AG04450 (cell line): ENCODE data around the gene CABP4. TPM values are rescaled to one million over a fixed set of nuclear protein-coding genes. Genes with fewer than 3 reads are reported as not detected.
A peak's percentile ranks its signal among the peaks of the same experiment; 100 is the strongest.
"Not testable (repeated sequence)": the region's sequence is repeated elsewhere in the genome, so short reads cannot be mapped to it uniquely, and the experiment has no call there.

Experiments used
- CTCF ChIA-PET: fragments of 300-600, 350-600 bp; formaldehyde crosslinking; extraction: SDS; loops from one replicate; lab custom pipeline; 2022; ENCODE audit warnings: antibody characterized with exemption, inconsistent platforms; lab: Charles Lee
- POLR2A ChIA-PET: fragments of 350-600 bp; formaldehyde crosslinking; extraction: SDS; loops from one replicate; lab custom pipeline; 2021; ENCODE audit warnings: antibody characterized with exemption, inconsistent platforms; lab: Yijun Ruan, JAX
- DNase-seq: peaks from one replicate; pipeline ENCODE4 v3.0.0-alpha.2; 2011; ENCODE audit warnings: low read depth, low spot score
- H3K27ac ChIP-seq: one replicate; pipeline ENCODE4 v1.5.1; 2012; ENCODE audit warnings: low read depth, low read length, control low read depth
- H3K27me3 ChIP-seq: one replicate; pipeline ENCODE4 v1.6.0; 2012; ENCODE audit warnings: low read length; ENCODE audit not compliant: control insufficient read depth, insufficient read depth
- H3K4me3 ChIP-seq: 2 replicates; pipeline ENCODE4 v1.5.1; 2011; ENCODE audit warnings: mild to moderate bottlenecking, low read depth, low read length, control low read depth
- H3K9me3 ChIP-seq: 2 replicates; pipeline ENCODE4 v1.5.1; 2012; ENCODE audit warnings: low read length; ENCODE audit not compliant: control insufficient read depth, insufficient read depth
- polyA plus RNA-seq: library from polyadenylated mRNA; depleted of rRNA; stranded (reverse); fragments of >200 nt; gene quantifications from 2 replicates; pipeline ENCODE4 v1.2.3, GENCODE V29; 2011
- TF ChIP-seq, protein P1 (sequence below): IDR thresholded peaks from 2 replicates; pipeline ENCODE4 v1.5.1; 2011; ENCODE audit warnings: low read depth, low read length, control low read depth, inconsistent platforms

Gene CABP4
- polyA plus RNA-seq, 1 experiment, result not detected

DNA sequence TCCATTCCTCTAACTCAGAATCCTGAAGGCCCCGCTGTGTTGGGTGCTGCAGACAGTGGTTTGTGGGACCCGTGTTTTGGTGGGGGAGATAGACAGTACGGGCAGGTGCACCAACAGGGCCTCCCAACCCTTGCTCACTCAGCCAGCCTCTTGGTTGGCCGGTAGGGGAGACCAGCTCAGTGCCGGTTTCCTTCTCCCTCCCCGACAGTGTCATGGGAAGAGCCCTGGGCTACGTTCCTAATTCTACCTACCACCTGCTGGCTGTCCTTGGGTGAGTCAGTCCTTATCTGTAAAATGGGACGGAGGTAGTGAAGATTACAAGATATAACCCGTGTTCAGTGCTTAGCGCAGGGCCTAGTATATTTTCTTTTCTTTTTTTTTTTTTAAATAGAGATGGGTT is 8.0 kb downstream of the CABP4 start:
- no peak for DNase-seq
- peaks cover 8% of the 10 kb centered on the region; the same call in 1 of the 2 replicates for H3K9me3 ChIP-seq
- H3K27me3 ChIP-seq, result peaks cover 2% of the 10 kb centered on the region
- ChIA-PET POLR2A (no interaction called here), CTCF (interaction anchor here (0.8 kb wide), 1 partner anchor 61 kb away, joined by 3 read pairs; the partner anchor contains the start of gene PPP1CA)
- H3K4me3 ChIP-seq, result no peak overlapping the region
- no peak overlapping the region for H3K27ac ChIP-seq
- TF ChIP-seq, protein P1, sequence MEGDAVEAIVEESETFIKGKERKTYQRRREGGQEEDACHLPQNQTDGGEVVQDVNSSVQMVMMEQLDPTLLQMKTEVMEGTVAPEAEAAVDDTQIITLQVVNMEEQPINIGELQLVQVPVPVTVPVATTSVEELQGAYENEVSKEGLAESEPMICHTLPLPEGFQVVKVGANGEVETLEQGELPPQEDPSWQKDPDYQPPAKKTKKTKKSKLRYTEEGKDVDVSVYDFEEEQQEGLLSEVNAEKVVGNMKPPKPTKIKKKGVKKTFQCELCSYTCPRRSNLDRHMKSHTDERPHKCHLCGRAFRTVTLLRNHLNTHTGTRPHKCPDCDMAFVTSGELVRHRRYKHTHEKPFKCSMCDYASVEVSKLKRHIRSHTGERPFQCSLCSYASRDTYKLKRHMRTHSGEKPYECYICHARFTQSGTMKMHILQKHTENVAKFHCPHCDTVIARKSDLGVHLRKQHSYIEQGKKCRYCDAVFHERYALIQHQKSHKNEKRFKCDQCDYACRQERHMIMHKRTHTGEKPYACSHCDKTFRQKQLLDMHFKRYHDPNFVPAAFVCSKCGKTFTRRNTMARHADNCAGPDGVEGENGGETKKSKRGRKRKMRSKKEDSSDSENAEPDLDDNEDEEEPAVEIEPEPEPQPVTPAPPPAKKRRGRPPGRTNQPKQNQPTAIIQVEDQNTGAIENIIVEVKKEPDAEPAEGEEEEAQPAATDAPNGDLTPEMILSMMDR, result no peak

DNA sequence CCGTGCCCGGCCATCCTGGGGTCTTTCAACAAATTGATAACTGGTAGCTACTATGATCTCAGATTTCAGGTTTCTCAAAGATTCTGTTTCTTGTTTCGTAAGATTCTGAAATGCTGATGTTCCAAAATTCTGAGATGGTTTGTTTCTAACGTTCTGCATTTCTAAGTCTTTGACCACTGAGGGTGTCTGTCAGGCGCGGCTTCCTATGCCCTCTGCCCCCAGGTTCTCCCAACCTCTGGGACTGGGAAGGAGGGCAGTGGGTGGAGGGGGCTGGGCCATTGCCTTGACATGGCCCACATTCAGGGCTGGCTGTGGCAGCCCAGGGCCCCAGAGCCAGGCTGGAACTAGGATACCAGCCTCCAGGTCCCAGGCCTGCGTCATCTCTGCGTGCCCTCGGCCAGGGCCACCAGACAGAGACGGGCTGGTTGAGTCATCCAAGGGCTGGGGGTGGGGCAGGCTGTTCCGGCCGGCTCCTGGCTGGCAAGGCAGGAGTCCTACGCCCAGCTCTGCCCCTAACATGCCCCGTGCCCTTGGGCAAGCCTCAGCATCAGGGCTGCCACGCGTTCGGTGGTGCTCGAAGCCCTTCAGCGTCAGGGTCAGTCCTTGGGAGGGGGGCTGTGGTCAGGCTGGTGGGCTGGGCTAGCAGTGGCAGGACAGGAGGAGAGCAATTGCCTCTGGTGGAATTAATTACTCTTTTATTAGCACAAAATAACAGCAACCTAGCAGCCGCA is 8.7 kb downstream of the CABP4 start:
- no peak overlapping the region for H3K27ac ChIP-seq
- no peak for DNase-seq
- TF ChIP-seq, protein P1, result no peak
- H3K27me3 ChIP-seq, result peaks cover 2% of the 10 kb centered on the region
- ChIA-PET POLR2A (no interaction called here), CTCF (interaction anchor here (0.8 kb wide), 1 partner anchor 62 kb away, joined by 3 read pairs; the partner anchor contains the start of gene PPP1CA)
- H3K4me3 ChIP-seq, result no peak overlapping the region
- H3K9me3 ChIP-seq, result peaks cover 10% of the 10 kb centered on the region; the same call in 1 of the 2 replicates

DNA sequence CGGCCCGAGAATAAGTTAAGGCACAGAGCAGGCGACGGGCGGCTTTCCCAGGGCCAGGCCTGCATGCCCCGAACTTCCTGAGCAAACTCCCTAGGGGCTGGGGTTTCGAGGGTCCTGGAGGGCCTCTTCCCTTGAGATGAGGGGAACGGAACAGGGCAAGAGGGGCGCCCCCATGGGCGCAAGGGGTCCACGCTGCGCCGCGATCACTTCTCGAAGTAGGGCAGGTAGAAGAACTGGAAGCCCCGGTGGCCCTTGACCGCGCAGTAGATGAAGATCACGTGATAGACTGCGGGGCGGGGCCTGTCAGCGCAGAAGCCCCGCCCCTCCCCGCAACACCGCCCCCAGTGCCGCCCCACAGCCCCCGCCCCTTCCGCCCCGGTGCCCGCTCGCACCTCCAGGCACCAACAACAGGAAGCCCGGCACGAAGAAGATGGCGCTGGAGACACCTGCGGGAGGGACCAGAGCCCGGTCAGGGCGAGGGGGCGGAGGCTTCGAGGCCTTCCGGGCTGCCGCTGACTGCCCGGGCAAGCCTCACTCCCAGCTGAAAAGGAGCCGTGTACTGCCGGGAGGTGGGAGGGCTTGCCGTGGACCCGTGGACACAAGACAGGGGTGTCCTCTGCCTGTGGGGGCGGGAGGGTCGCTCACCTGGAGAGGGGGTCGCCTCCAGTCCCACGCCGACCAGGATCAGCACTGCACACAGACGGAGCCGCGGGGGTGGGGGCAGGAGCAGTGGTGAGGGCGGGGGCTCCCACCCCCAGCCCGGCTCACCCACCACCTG is 9.4 kb downstream of the CABP4 start:
- peaks cover 10% of the 10 kb centered on the region; the same call in 1 of the 2 replicates for H3K9me3 ChIP-seq
- CTCF ChIA-PET, result no interaction called here
- H3K27ac ChIP-seq, result no peak overlapping the region
- H3K4me3 ChIP-seq, result peak overlapping the region; percentile 63
- H3K27me3 ChIP-seq, result peaks cover 2% of the 10 kb centered on the region
- POLR2A ChIA-PET, result interaction anchor here (0.6 kb wide), 1 partner anchor 15 kb away, joined by 3 read pairs; no protein-coding TSS in a partner anchor
- DNase-seq, result no peak
- TF ChIP-seq, protein P1, result no peak

- Histone ChIP-seq H3K4me3 (peak overlapping the region; percentile 63), H3K9me3 (peaks cover 10% of the 10 kb centered on the region; the same call in 1 of the 2 replicates), H3K27me3 (peaks cover 2% of the 10 kb centered on the region), H3K27ac (no peak overlapping the region)
- POLR2A ChIA-PET, result no interaction called here
- TF ChIP-seq, protein P1, result no peak
- CTCF ChIA-PET, result no interaction called here
- no peak for DNase-seq
Observed at GRCh38 chr11:67465189-67465510, 10.0 kb downstream of the CABP4 start.

DNA sequence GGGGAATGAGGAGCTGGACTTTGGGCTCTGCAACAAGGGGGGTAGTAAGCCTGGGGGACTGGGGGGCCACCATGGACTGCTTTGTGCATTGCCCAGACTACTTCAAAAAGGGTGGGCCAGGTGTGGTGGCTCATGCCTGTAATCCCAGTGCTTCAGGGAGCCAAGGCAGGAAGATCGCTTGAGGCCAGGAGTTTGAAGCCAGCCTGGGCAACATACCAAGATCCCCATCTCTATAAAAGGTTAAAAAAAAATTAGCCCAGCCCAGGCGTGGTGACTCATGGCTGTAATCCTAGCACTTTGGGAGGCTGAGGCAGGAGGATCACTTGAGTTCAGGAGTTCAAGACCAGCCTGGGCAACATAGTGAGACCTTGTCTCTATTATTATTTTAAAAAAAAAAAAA is 10.4 kb downstream of the CABP4 start:
- CTCF ChIA-PET, H3K4me3 ChIP-seq, H3K27ac ChIP-seq, DNase-seq, H3K27me3 ChIP-seq, POLR2A ChIA-PET: not testable (repeated sequence)
- peaks cover 10% of the 10 kb centered on the region; the same call in 1 of the 2 replicates for H3K9me3 ChIP-seq
